Endothelial cell of umbilical vein (primary cell): ENCODE results near the gene NAV2. TPM values are rescaled to one million over a fixed set of nuclear protein-coding genes. Genes with fewer than 3 reads are reported as not detected.

Source experiments
- BruUV-seq: library from RNA; stranded (reverse); fragments of 400-500 nt; replicated peaks from 2 replicates; lab custom pipeline; 2021; lab: Mats Ljungman, UMichigan
- CTCF ChIA-PET: fragments of 300-600, 350-600 bp; sonication (Branson Sonifier 250); formaldehyde crosslinking; loops from one replicate; lab custom pipeline; 2021; ENCODE audit warnings: antibody characterized with exemption, inconsistent platforms; lab: Charles Lee
- POLR2A ChIA-PET: fragments of 300-600, 350-600 bp; sonication (Branson Sonifier 250); formaldehyde crosslinking; loops from one replicate; lab custom pipeline; 2021; ENCODE audit warnings: antibody characterized with exemption, inconsistent platforms; lab: Charles Lee
- DNase-seq: peaks from one replicate; pipeline ENCODE4 v3.0.0-alpha.2; 2011; ENCODE audit warnings: low read depth, low spot score
- FAIRE-seq: peaks from 2 replicates; lab custom pipeline; 2011; peaks lifted over from hg19 to GRCh38; lab: Jason Lieb, UNC
- H2AFZ ChIP-seq: 2 replicates; pipeline ENCODE4 v1.6.0; 2012; ENCODE audit warnings: low read depth, low read length, control low read depth, inconsistent platforms
- H3K27ac ChIP-seq: 2 replicates; pipeline ENCODE4 v1.5.1; 2011; ENCODE audit warnings: low read depth, mild to moderate bottlenecking, control low read depth, low read length, moderate library complexity; ENCODE audit not compliant: insufficient read depth
- H3K27me3 ChIP-seq, 2 experiments: 2 replicates each; pipeline versions ENCODE4 v1.6.0 to v1.6.1; 2011; ENCODE audit warnings: low read length in 2 of 2, mixed read lengths in 1 of 2; ENCODE audit not compliant: control insufficient read depth in 2 of 2, insufficient read depth in 2 of 2
- H3K36me3 ChIP-seq, 2 experiments: 2 replicates in 1 of 2; 3 replicates in 1 of 2; pipeline ENCODE4 v1.5.1; 2011; ENCODE audit warnings: low read length in 2 of 2, mild to moderate bottlenecking in 1 of 2, moderate library complexity in 1 of 2; ENCODE audit not compliant: control insufficient read depth in 2 of 2, insufficient read depth in 2 of 2; ENCODE audit errors: extremely low read depth in 1 of 2
- H3K4me1 ChIP-seq: 3 replicates; pipeline ENCODE4 v1.5.1; 2011; ENCODE audit warnings: mild to moderate bottlenecking, low read length; ENCODE audit not compliant: control insufficient read depth, insufficient read depth; ENCODE audit errors: extremely low read depth
- H3K4me2 ChIP-seq: 2 replicates; pipeline ENCODE4 v1.6.1; 2011; ENCODE audit warnings: low read length, control low read depth, mixed read lengths; ENCODE audit not compliant: insufficient read depth
- H3K4me3 ChIP-seq, 3 experiments: fragments of 200-600 bp in 1 of 3; sonication (generic), shearing (Covaris generic) in 1 of 3; replicated peaks in 1 of 3; 2 replicates each; pipeline ENCODE4 v1.5.1; 2011 to 2016; ENCODE audit warnings: control low read depth in 3 of 3, low read length in 3 of 3, mild to moderate bottlenecking in 2 of 3, inconsistent platforms in 1 of 3, low read depth in 1 of 3, moderate library complexity in 1 of 3; ENCODE audit not compliant: insufficient read depth in 1 of 3
- H3K79me2 ChIP-seq: 2 replicates; pipeline ENCODE4 v1.6.0; 2012; ENCODE audit warnings: low read length, inconsistent platforms; ENCODE audit not compliant: control insufficient read depth, insufficient read depth
- H3K9ac ChIP-seq: replicated peaks from 2 replicates; pipeline ENCODE3; 2011; ENCODE audit warnings: low read length, control low read depth; ENCODE audit not compliant: insufficient read depth; ENCODE audit errors: extremely low read depth
- H3K9me1 ChIP-seq: replicated peaks from 3 replicates; pipeline ENCODE4 v1.6.0; 2011; ENCODE audit warnings: mild to moderate bottlenecking, low read length; ENCODE audit not compliant: control insufficient read depth, insufficient read depth; ENCODE audit errors: extremely low read depth
- H3K9me3 ChIP-seq: replicated peaks from 2 replicates; pipeline ENCODE4 v1.5.1; 2012; ENCODE audit warnings: low read length, inconsistent platforms; ENCODE audit not compliant: control insufficient read depth, insufficient read depth
- H4K20me1 ChIP-seq: replicated peaks from 2 replicates; pipeline ENCODE3; 2011; ENCODE audit warnings: mild to moderate bottlenecking, low read length; ENCODE audit not compliant: control insufficient read depth, insufficient read depth; ENCODE audit errors: extremely low read depth
- CTCF ChIP-seq, 2 donors: IDR thresholded peaks; 1 replicate in 1 of 2; 2 replicates in 1 of 2; pipeline ENCODE4 v1.5.1; 2011; ENCODE audit warnings: low read length in 2 of 2, mild to moderate bottlenecking in 2 of 2, moderate library complexity in 2 of 2, control low read depth in 1 of 2, inconsistent platforms in 1 of 2, low read depth in 1 of 2; ENCODE audit not compliant: insufficient read depth in 1 of 2; ENCODE audit errors: extremely low read depth in 1 of 2
- EZH2 ChIP-seq: IDR thresholded peaks from 2 replicates; pipeline ENCODE4 v1.6.1; 2012; ENCODE audit warnings: borderline replicate concordance, low read depth, mild to moderate bottlenecking, moderate library complexity, low read length, inconsistent platforms; ENCODE audit not compliant: severe bottlenecking
- FOS ChIP-seq: IDR thresholded peaks from 2 replicates; pipeline ENCODE4 v1.6.1; 2011; ENCODE audit warnings: mild to moderate bottlenecking, low read length, moderate library complexity, borderline replicate concordance; ENCODE audit not compliant: insufficient read depth
- GATA2 ChIP-seq: IDR thresholded peaks from 2 replicates; pipeline ENCODE4 v1.7.0; 2011; ENCODE audit warnings: low read depth, mild to moderate bottlenecking, moderate library complexity, mixed read lengths, low read length; ENCODE audit not compliant: insufficient read length, insufficient read depth
- JUN ChIP-seq: IDR thresholded peaks from 2 replicates; pipeline ENCODE4 v1.6.1; 2011; ENCODE audit warnings: borderline replicate concordance, low read depth; ENCODE audit not compliant: insufficient read length, insufficient read depth
- MAX ChIP-seq: IDR thresholded peaks from 2 replicates; pipeline ENCODE4 v1.6.1; 2011; ENCODE audit not compliant: insufficient read depth, insufficient read length
- MYC ChIP-seq: IDR thresholded peaks from one replicate; pipeline ENCODE4 v1.6.1; 2011; ENCODE audit warnings: mild to moderate bottlenecking, low read depth, low read length
- POLR2A ChIP-seq: IDR thresholded peaks from 2 replicates; pipeline ENCODE4 v1.6.1; 2012; ENCODE audit warnings: low read depth, mild to moderate bottlenecking, control low read depth, low read length
- POLR2AphosphoS5 ChIP-seq: IDR thresholded peaks from 2 replicates; pipeline ENCODE4 v1.6.1; 2012; ENCODE audit warnings: low read depth, mild to moderate bottlenecking, control low read depth, low read length, moderate library complexity; ENCODE audit not compliant: insufficient read depth
- dilution Hi-C: fragments of 300-500 bp; cut with MboI; formaldehyde crosslinking; loops from one replicate; pipeline ENCODE4 v1.15.0; 2019; ENCODE audit warnings: low sequenced_read_pairs; ENCODE audit not compliant: extremely low pct_ligation_motif_present
- intact Hi-C: fragments of 100-400 bp; cut with micrococcal nuclease; formaldehyde crosslinking; loops from one replicate; pipeline ENCODE4 v1.10.0; 2022
- polyA plus RNA-seq, 4 experiments: library from polyadenylated mRNA; depleted of rRNA in 3 of 4; stranded (reverse) in 3 of 4; unstranded in 1 of 4; fragments of >200 nt; gene quantifications; 2 replicates each; pipeline versions ENCODE4 v1.2.1 to v1.2.3, GENCODE V29; 2011 to 2012; ENCODE audit warnings: missing spikeins in 1 of 4
- total RNA-seq: library from RNA; stranded (reverse); gene quantifications from 2 replicates; pipeline ENCODE4 v1.2.3, GENCODE V29; 2021

The NAV2 gene
- total and polyA plus RNA-seq, 2 donors (not counting 3 experiments of a cell fraction or from before 2014, with no cell fraction given) = 10.9 to 68.0 TPM

- intact Hi-C loops = no loop called here
- no peak overlapping the region for H3K27ac ChIP-seq
- H3K9me3 ChIP-seq = no peaks in the 10 kb centered on the region
- H3K79me2 ChIP-seq = no peaks in the 10 kb centered on the region
- H4K20me1 ChIP-seq = no peaks in the 10 kb centered on the region
- FAIRE-seq = no peak
- DNase-seq = no peak
- H3K4me1 ChIP-seq = peaks cover 17% of the 10 kb centered on the region
- CTCF ChIA-PET = interaction anchor here (0.9 to 1.6 kb wide), 3 partner anchors 8 to 18 kb away, joined by 3 to 6 read pairs (median 3); no protein-coding TSS in a partner anchor
- H3K9ac ChIP-seq = no peak overlapping the region
- peaks cover 0 to 9% of the 10 kb centered on the region in 2 experiments for H3K36me3 ChIP-seq
- no peaks in the 10 kb centered on the region for H3K27me3 ChIP-seq
- TF ChIP-seq CTCF (IDR thresholded peaks at IDR 0.05; ENCODE audit: extremely low read depth in 1 of 2, insufficient read depth in 1 of 2, low read depth in 1 of 2, low read length in 2 of 2) (no peak), POLR2A (no peak), EZH2 (no peak), JUN (no peak), MYC (no peak), POLR2AphosphoS5 (no peak), GATA2 (no peak), MAX (no peak), FOS (no peak)
- no TSS peak for BruUV-seq
- H2AFZ ChIP-seq = no peak overlapping the region
- H3K9me1 ChIP-seq = no peaks in the 10 kb centered on the region
- dilution Hi-C loops = no loop called here
- H3K4me3 ChIP-seq = no peak overlapping the region
- H3K4me2 ChIP-seq = no peak overlapping the region
- POLR2A ChIA-PET = interaction anchor here (0.6 kb wide), 1 partner anchor 130 kb away, joined by 4 read pairs; no protein-coding TSS in a partner anchor
Observed at GRCh38 chr11:19931141-19931770, 218.6 kb downstream of the NAV2 start.
